Neuronal stem cell (in vitro differentiated cells): ENCODE measurements around the gene PCDHA10.

ENCODE experiments used
- DNase-seq: peaks from one replicate; pipeline ENCODE4 v3.0.0-alpha.2; 2013; ENCODE audit warnings: low spot score
- H2AFZ ChIP-seq: one replicate; pipeline ENCODE4 v1.6.1; 2013; ENCODE audit warnings: mild to moderate bottlenecking, low read length, inconsistent platforms
- H2AK5ac ChIP-seq: 2 replicates; pipeline ENCODE4 v1.6.1; 2013; ENCODE audit warnings: low read depth, mild to moderate bottlenecking, inconsistent platforms, low read length, moderate library complexity, mixed read lengths
- H2BK120ac ChIP-seq: 2 replicates; pipeline ENCODE4 v1.6.1; 2013; ENCODE audit warnings: low read depth, mild to moderate bottlenecking, inconsistent platforms, low read length, moderate library complexity, mixed read lengths
- H2BK12ac ChIP-seq: one replicate; pipeline ENCODE4 v1.6.1; 2013; ENCODE audit warnings: low read length, inconsistent platforms
- H2BK15ac ChIP-seq: 2 replicates; pipeline ENCODE4 v1.6.1; 2013; ENCODE audit warnings: mild to moderate bottlenecking, low read length, inconsistent platforms, mixed read lengths
- H2BK5ac ChIP-seq: one replicate; pipeline ENCODE4 v1.6.1; 2013; ENCODE audit warnings: inconsistent platforms, mild to moderate bottlenecking, low read length, moderate library complexity
- H3K14ac ChIP-seq: one replicate; pipeline ENCODE4 v1.6.1; 2013; ENCODE audit warnings: low read length, inconsistent platforms
- H3K18ac ChIP-seq: 2 replicates; pipeline ENCODE4 v1.6.1; 2013; ENCODE audit warnings: low read length, inconsistent platforms
- H3K23ac ChIP-seq: 2 replicates; pipeline ENCODE4 v1.6.1; 2013; ENCODE audit warnings: low read depth, mild to moderate bottlenecking, mixed read lengths, low read length, inconsistent platforms; ENCODE audit not compliant: poor library complexity
- H3K27ac ChIP-seq: replicated peaks from 3 replicates; pipeline ENCODE4 v1.5.1; 2013; ENCODE audit warnings: low read length, inconsistent platforms
- H3K27me3 ChIP-seq, 3 experiments: 2 replicates each; pipeline ENCODE4 v1.6.1; 2013; ENCODE audit warnings: low read length in 3 of 3, mild to moderate bottlenecking in 2 of 3, inconsistent platforms in 1 of 3, low read depth in 1 of 3, mixed read lengths in 1 of 3, moderate library complexity in 1 of 3; ENCODE audit not compliant: control insufficient read depth in 3 of 3, insufficient read depth in 3 of 3
- H3K36me3 ChIP-seq, 2 donors: replicated peaks in 1 of 2; 2 replicates each; pipeline ENCODE4 v1.6.1; 2013; ENCODE audit warnings: low read length in 2 of 2; ENCODE audit not compliant: control insufficient read depth in 2 of 2, insufficient read depth in 2 of 2
- H3K4ac ChIP-seq: 2 replicates; pipeline ENCODE4 v1.6.1; 2013; ENCODE audit warnings: inconsistent platforms, mild to moderate bottlenecking, low read length, moderate library complexity
- H3K4me1 ChIP-seq, 2 donors: 1 replicate in 1 of 2; 2 replicates in 1 of 2; pipeline ENCODE4 v1.6.1; 2013; ENCODE audit warnings: low read length in 2 of 2, low read depth in 1 of 2; ENCODE audit not compliant: control insufficient read depth in 2 of 2, insufficient read depth in 1 of 2
- H3K4me2 ChIP-seq: one replicate; pipeline ENCODE4 v1.6.1; 2013; ENCODE audit warnings: mild to moderate bottlenecking, low read length, inconsistent platforms; ENCODE audit not compliant: insufficient read depth, poor library complexity, severe bottlenecking
- H3K4me3 ChIP-seq, 2 donors: 2 replicates each; pipeline ENCODE4 v1.5.1; 2013; ENCODE audit warnings: low read length in 2 of 2, mild to moderate bottlenecking in 2 of 2, inconsistent platforms in 1 of 2, moderate library complexity in 1 of 2
- H3K79me1 ChIP-seq: one replicate; pipeline ENCODE4 v1.6.1; 2013; ENCODE audit warnings: low read depth, mild to moderate bottlenecking, inconsistent platforms, low read length, moderate library complexity
- H3K9ac ChIP-seq: one replicate; pipeline ENCODE4 v1.6.1; 2013; ENCODE audit warnings: mild to moderate bottlenecking, low read depth, low read length, inconsistent platforms; ENCODE audit not compliant: poor library complexity
- H3K9me3 ChIP-seq, 2 donors: replicated peaks in 1 of 2; 2 replicates each; pipeline versions ENCODE3 to v1.6.1; 2013; ENCODE audit warnings: low read length in 2 of 2, mild to moderate bottlenecking in 2 of 2, inconsistent platforms in 1 of 2, low read depth in 1 of 2, mixed read lengths in 1 of 2, moderate library complexity in 1 of 2; ENCODE audit not compliant: control insufficient read depth in 2 of 2, insufficient read depth in 1 of 2
- H4K8ac ChIP-seq: one replicate; pipeline ENCODE4 v1.6.1; 2013; ENCODE audit warnings: low read depth, mild to moderate bottlenecking, inconsistent platforms, low read length, moderate library complexity
- H4K91ac ChIP-seq: one replicate; pipeline ENCODE4 v1.6.1; 2013; ENCODE audit warnings: low read length, low read depth, mild to moderate bottlenecking, inconsistent platforms; ENCODE audit not compliant: poor library complexity
- WGBS, 2 donors: extraction: QIAGEN DNeasy Blood & Tissue Kit; methylation state at CpG; one replicate each; pipeline ENCODE4 v1.1.7; 2013; ENCODE audit warnings: missing lambda C conversion rate in 2 of 2, mixed read lengths in 1 of 2; ENCODE audit not compliant: insufficient read length in 2 of 2, insufficient replicate concordance in 1 of 2; ENCODE audit errors: extremely low coverage in 2 of 2; 5-methylcytosine and 5-hydroxymethylcytosine counted together

PCDHA10 gene

DNA sequence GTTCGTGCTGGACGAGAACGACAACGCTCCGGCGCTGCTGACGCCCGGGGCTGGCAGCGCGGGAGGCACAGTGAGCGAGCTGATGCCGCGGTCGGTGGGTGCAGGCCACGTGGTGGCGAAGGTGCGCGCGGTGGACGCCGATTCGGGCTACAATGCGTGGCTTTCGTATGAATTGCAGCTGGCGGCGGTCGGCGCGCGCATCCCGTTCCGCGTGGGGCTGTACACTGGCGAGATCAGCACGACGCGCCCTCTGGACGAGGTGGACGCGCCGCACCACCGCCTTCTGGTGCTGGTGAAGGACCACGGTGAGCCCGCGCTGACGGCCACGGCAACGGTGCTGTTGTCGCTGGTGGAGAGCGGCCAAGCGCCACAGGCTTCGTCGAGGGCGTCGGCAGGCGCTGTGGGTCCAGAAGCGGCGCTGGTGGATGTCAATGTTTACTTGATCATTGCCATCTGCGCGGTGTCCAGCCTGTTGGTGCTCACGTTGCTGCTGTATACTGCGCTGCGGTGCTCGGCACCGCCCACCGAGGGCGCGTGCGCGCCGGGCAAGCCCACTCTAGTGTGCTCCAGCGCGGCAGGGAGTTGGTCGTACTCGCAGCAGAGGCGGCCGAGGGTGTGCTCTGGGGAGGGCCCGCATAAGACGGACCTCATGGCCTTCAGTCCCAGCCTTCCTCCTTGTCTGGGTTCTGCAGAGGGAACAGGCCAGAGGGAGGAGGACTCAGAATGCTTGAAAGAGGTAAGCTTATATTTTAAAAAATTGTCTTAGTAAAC lies 28.4 kb downstream of the PCDHA10 start:
- Histone ChIP-seq H3K4ac (no peak overlapping the region), H4K8ac (no peak overlapping the region), H3K36me3 (peaks cover 12 to 16% of the 10 kb centered on the region in 2 donors), H3K9ac (no peak overlapping the region), H3K23ac (peak overlapping the region; percentile 80), H2AFZ (no peak overlapping the region), H2BK15ac (no peak overlapping the region), H3K27ac (no peak overlapping the region), H2AK5ac (no peak overlapping the region), H2BK120ac (no peak overlapping the region), H2BK12ac (no peak overlapping the region), H3K4me1 (no peaks in the 10 kb centered on the region), H3K4me2 (no peak overlapping the region), H3K27me3 (no peaks in the 10 kb centered on the region), H2BK5ac (no peak overlapping the region), H3K18ac (no peak overlapping the region), H3K4me3 (peak overlapping the region in 1 of 2 donors; percentile 44), H3K79me1 (peaks cover 4% of the 10 kb centered on the region), H3K9me3 (peaks cover 10 to 24% of the 10 kb centered on the region in 2 donors), H3K14ac (peak overlapping the region; percentile 56), H4K91ac (no peak overlapping the region)
- WGBS, 2 donors: no CpG with 5 or more reads among the region's 79 CpGs
- no peak for DNase-seq

DNA sequence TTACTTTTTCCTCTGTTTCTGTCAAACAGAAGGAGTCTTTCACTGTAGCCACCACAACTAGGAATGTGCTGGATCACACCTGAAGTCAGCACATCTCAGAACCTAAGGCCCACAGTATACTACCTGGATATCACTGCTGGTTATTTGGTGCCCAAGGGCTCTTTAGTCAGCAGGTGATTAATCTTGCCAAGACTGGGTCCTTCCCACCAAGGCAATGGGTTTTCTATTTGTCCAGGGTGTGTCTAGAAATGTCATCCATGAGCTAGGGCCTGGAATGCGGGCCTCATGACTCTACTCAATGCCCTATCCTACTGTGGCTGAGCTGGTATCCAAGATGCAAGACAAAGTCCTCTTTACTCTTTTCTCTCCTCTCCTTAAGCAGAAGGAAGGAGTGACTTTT lies 60.6 kb downstream of the PCDHA10 start:
- no peak overlapping the region for H2BK12ac ChIP-seq
- H3K9ac ChIP-seq: no peak overlapping the region
- no peak overlapping the region for H3K4ac ChIP-seq
- no peak overlapping the region for H2BK5ac ChIP-seq
- no peak overlapping the region for H2BK15ac ChIP-seq
- H2AK5ac ChIP-seq: no peak overlapping the region
- H3K14ac ChIP-seq: no peak overlapping the region
- no peaks in the 10 kb centered on the region for H3K79me1 ChIP-seq
- H2AFZ ChIP-seq: no peak overlapping the region
- no peak overlapping the region for H2BK120ac ChIP-seq
- no peaks in the 10 kb centered on the region for H3K4me1 ChIP-seq
- H4K8ac ChIP-seq: no peak overlapping the region
- H3K27me3 ChIP-seq: no peaks in the 10 kb centered on the region
- H3K4me2 ChIP-seq: no peak overlapping the region
- no CpG with 5 or more reads among the region's 1 CpG for WGBS, 2 donors
- no peak overlapping the region for H3K23ac ChIP-seq
- H3K27ac ChIP-seq: no peak overlapping the region
- no peak for DNase-seq
- H4K91ac ChIP-seq: no peak overlapping the region
- no peaks in the 10 kb centered on the region for H3K36me3 ChIP-seq
- H3K4me3 ChIP-seq: no peak overlapping the region
- no peak overlapping the region for H3K18ac ChIP-seq
- H3K9me3 ChIP-seq: peaks cover 0 to 3% of the 10 kb centered on the region in 2 donors
